ENCODE data around the gene FER1L5.

Gene FER1L5

DNA sequence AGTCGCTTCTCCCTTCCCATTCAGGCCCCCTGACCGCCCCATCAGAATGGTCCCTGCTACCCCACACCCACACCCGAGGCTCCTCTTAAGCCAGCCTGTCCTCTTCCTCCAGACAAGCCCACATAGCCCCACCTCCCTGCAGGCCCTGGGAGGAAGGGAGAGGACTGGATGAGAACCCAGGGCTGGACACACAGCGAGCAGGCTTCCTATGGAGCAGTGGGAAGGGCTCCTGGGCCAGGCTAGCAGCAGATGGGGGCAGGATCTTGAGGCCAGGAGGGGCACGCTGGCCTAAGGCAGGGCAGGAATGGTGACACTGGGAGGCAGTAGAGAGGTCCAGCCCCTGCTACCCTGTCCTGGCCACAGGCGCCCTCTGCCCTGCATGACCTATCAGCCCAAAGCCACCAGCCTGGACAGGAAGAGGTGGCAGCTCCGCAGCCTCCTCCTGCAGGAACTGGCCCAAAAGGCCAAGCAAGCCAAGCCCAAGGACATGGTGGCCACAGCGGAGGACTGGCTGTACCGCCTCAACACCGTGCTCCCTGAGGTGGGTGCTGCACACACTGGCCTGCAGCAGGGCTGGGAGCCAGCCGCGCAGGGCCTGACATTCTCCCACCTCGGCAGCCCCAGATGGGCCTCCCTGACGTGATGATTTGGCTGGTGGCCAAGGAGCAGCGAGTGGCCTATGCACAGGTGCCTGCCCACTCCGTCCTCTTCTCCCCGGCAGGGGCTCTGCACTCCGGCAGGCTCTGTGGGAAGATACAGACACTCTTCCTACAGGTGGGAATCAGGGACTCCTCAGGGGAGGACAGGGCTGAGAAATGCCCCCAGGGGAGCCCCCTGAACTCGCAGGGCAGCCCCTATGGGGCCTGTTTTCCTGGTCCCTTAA lies 43.3 kb downstream of the FER1L5 start:
- no peak for TF ChIP-seq CTCF (IDR thresholded peaks at IDR 0.05; ENCODE audit: insufficient read depth, low read depth, low read length, missing control alignments)
- no peak overlapping the region for H3K4me3 ChIP-seq (ENCODE audit: low read length)
- no peak for DNase-seq (ENCODE audit: low read depth)

DNA sequence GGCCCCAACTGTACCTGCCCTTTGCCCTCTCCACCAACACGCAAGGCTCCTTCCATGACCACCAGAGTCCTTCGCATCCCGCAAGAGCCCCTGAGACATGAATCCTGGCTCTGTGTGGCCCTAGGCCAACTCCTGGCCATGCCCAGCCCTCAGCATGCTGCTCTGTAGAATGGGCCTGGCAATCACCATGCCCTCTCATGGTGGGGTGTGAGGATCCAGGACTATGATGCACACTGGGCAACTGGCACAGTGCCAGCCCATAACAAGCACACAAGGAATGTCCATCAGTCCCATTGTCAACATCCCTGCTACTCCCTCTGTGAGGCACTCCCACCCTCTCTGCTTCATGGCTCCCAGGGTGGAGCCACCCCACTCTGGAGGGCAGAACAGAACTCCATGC lies 44.7 kb downstream of the FER1L5 start:
- no peak overlapping the region for H3K4me3 ChIP-seq (ENCODE audit: low read length)
- no peak for TF ChIP-seq CTCF (IDR thresholded peaks at IDR 0.05; ENCODE audit: insufficient read depth, low read depth, low read length, missing control alignments)
- no peak for DNase-seq (ENCODE audit: low read depth)

- TF ChIP-seq CTCF (IDR thresholded peaks at IDR 0.05; ENCODE audit: insufficient read depth, low read depth, low read length, missing control alignments), result no peak
- no peak overlapping the region for H3K4me3 ChIP-seq (ENCODE audit: low read length)
- DNase-seq (ENCODE audit: low read depth), result no peak
Measured at GRCh38 chr2:96687711-96688640, 45.4 kb downstream of the FER1L5 start.

GRCh38 chr2:96688649-96689430 lies 46.3 kb downstream of the FER1L5 start:
- TF ChIP-seq CTCF (IDR thresholded peaks at IDR 0.05; ENCODE audit: insufficient read depth, low read depth, low read length, missing control alignments), result no peak
- H3K4me3 ChIP-seq (ENCODE audit: low read length), result no peak overlapping the region
- no peak for DNase-seq (ENCODE audit: low read depth)

GRCh38 chr2:96689431-96689991 lies 46.9 kb downstream of the FER1L5 start:
- no peak overlapping the region for H3K4me3 ChIP-seq (ENCODE audit: low read length)
- no peak for TF ChIP-seq CTCF (IDR thresholded peaks at IDR 0.05; ENCODE audit: insufficient read depth, low read depth, low read length, missing control alignments)
- no peak for DNase-seq (ENCODE audit: low read depth)

GRCh38 chr2:96690306-96691021 lies 47.9 kb downstream of the FER1L5 start:
- H3K4me3 ChIP-seq (ENCODE audit: low read length), result no peak overlapping the region
- DNase-seq (ENCODE audit: low read depth), result no peak
- TF ChIP-seq CTCF (IDR thresholded peaks at IDR 0.05; ENCODE audit: insufficient read depth, low read depth, low read length, missing control alignments), result no peak

Measured in epithelial cell of esophagus (primary cell).